Naive thymus-derived CD4-positive, alpha-beta T cell (primary cell): Measurements from ENCODE around the gene TRIO. TPM values are rescaled to one million over a fixed set of nuclear protein-coding genes. Genes with fewer than 3 reads are reported as not detected.

ENCODE experiments used
- ATAC-seq: fragments of 150-1000 bp; cut with Tn5 transposase; 2 replicates; pipeline ENCODE4 v1.10.0; 2021; ENCODE audit warnings: mild to moderate bottlenecking, moderate library complexity
- CTCF ChIA-PET: fragments of 350-600 bp; sonication (Branson Sonifier 250); formaldehyde crosslinking; loops from one replicate; lab custom pipeline; 2021; ENCODE audit warnings: antibody characterized with exemption; lab: Charles Lee
- POLR2A ChIA-PET: fragments of 350-600 bp; sonication (Branson Sonifier 250); formaldehyde crosslinking; loops from one replicate; lab custom pipeline; 2021; ENCODE audit warnings: antibody characterized with exemption, inconsistent platforms; lab: Charles Lee
- DNase-seq, 9 donors: peaks; one replicate each; pipeline versions ENCODE4 v3.0.0 to v3.0.0-alpha.2; 2020 to 2022; ENCODE audit warnings: mixed read lengths in 1 of 9
- H3K27ac ChIP-seq: one replicate; pipeline ENCODE4 v1.7.0; 2013; ENCODE audit warnings: mild to moderate bottlenecking, low read depth, low read length, moderate library complexity
- H3K27me3 ChIP-seq, 2 donors: one replicate each; pipeline ENCODE4 v1.7.0; 2013; ENCODE audit warnings: low read length in 2 of 2, mild to moderate bottlenecking in 2 of 2, moderate library complexity in 2 of 2; ENCODE audit not compliant: control insufficient read depth in 2 of 2, insufficient read depth in 2 of 2
- H3K36me3 ChIP-seq, 3 experiments: 1 replicate in 2 of 3; 2 replicates in 1 of 3; pipeline ENCODE4 v1.7.0; 2013; ENCODE audit warnings: low read length in 3 of 3, mild to moderate bottlenecking in 3 of 3, moderate library complexity in 1 of 3; ENCODE audit not compliant: insufficient read depth in 3 of 3, control insufficient read depth in 2 of 3
- H3K4me1 ChIP-seq, 2 donors: one replicate each; pipeline ENCODE4 v1.7.0; 2013; ENCODE audit warnings: low read length in 2 of 2, mild to moderate bottlenecking in 2 of 2, moderate library complexity in 1 of 2; ENCODE audit not compliant: control insufficient read depth in 2 of 2, insufficient read depth in 2 of 2
- H3K4me3 ChIP-seq: 2 replicates; pipeline ENCODE4 v1.7.0; 2013; ENCODE audit warnings: mild to moderate bottlenecking, low read length
- H3K9me3 ChIP-seq, 3 experiments: 1 replicate in 2 of 3; 2 replicates in 1 of 3; pipeline ENCODE4 v1.7.0; 2013; ENCODE audit warnings: low read length in 3 of 3; ENCODE audit not compliant: control insufficient read depth in 2 of 3
- H3K27ac Mint-ChIP-seq, 9 donors: one replicate each; pipeline ENCODE4 v1.8.0; 2020 to 2022; ENCODE audit warnings: mixed read lengths in 9 of 9, mild to moderate bottlenecking in 8 of 9, moderate library complexity in 5 of 9, inconsistent platforms in 2 of 9
- H3K27me3 Mint-ChIP-seq, 5 donors: one replicate each; pipeline ENCODE4 v1.8.0; 2021 to 2022; ENCODE audit warnings: mixed read lengths in 5 of 5, mild to moderate bottlenecking in 1 of 5
- H3K36me3 Mint-ChIP-seq, 5 donors: one replicate each; pipeline ENCODE4 v1.8.0; 2020 to 2022; ENCODE audit warnings: mixed read lengths in 5 of 5, mild to moderate bottlenecking in 3 of 5, inconsistent platforms in 1 of 5
- H3K4me1 Mint-ChIP-seq, 7 donors: one replicate each; pipeline ENCODE4 v1.8.0; 2020 to 2022; ENCODE audit warnings: mixed read lengths in 7 of 7, mild to moderate bottlenecking in 3 of 7, inconsistent platforms in 1 of 7
- H3K4me3 Mint-ChIP-seq, 10 donors: one replicate each; pipeline ENCODE4 v1.8.0; 2020 to 2022; ENCODE audit warnings: mild to moderate bottlenecking in 10 of 10, mixed read lengths in 10 of 10, moderate library complexity in 6 of 10, inconsistent platforms in 2 of 10
- H3K9me3 Mint-ChIP-seq, 11 donors: one replicate each; pipeline ENCODE4 v1.8.0; 2020 to 2022; ENCODE audit warnings: mixed read lengths in 11 of 11, mild to moderate bottlenecking in 4 of 11, inconsistent platforms in 1 of 11, moderate library complexity in 1 of 11
- intact Hi-C, 2 donors: fragments of 100-400 bp; cut with micrococcal nuclease; formaldehyde crosslinking; loops; one replicate each; pipeline ENCODE4 v1.15.1; 2023
- polyA plus RNA-seq, 2 donors: library from polyadenylated mRNA; unstranded; fragments of 300-500 nt; fragmentation: Illumina TruSeq; gene quantifications; one replicate each; pipeline ENCODE4 v1.2.3, GENCODE V29; 2021
- total RNA-seq, 6 experiments: library from RNA in 5 of 6; stranded (reverse) in 5 of 6; gene quantifications; 1 replicate in 5 of 6; 2 replicates in 1 of 6; pipeline ENCODE4 v1.2.3 and lab custom pipeline; 2021 to 2026

TRIO gene
- total and polyA plus RNA-seq, 7 experiments from 2014 or later: 0.16 to 45.9 (median 5.7) TPM

- peaks cover 0 to 6% (median 0%) of the 10 kb centered on the region in 11 donors for H3K9me3 Mint-ChIP-seq
- no peaks in the 10 kb centered on the region for H3K36me3 ChIP-seq
- no peak overlapping the region for H3K27ac ChIP-seq
- no peak overlapping the region for H3K4me3 Mint-ChIP-seq
- no peak overlapping the region for H3K27ac Mint-ChIP-seq
- peaks cover 4 to 15% (median 10%) of the 10 kb centered on the region in 5 donors for H3K27me3 Mint-ChIP-seq
- H3K9me3 ChIP-seq: no peaks in the 10 kb centered on the region
- H3K4me3 ChIP-seq: no peak overlapping the region
- no peaks in the 10 kb centered on the region for H3K27me3 ChIP-seq
- DNase-seq (no peak), ATAC-seq (no peak)
- H3K36me3 Mint-ChIP-seq: no peaks in the 10 kb centered on the region
- H3K4me1 Mint-ChIP-seq: no peaks in the 10 kb centered on the region
- intact Hi-C loops: no loop called here
- no peaks in the 10 kb centered on the region for H3K4me1 ChIP-seq
- CTCF ChIA-PET: no interaction called here
- POLR2A ChIA-PET: no interaction called here
Measured at GRCh38 chr5:14129123-14129522, 14.0 kb upstream of the TRIO start.

DNA sequence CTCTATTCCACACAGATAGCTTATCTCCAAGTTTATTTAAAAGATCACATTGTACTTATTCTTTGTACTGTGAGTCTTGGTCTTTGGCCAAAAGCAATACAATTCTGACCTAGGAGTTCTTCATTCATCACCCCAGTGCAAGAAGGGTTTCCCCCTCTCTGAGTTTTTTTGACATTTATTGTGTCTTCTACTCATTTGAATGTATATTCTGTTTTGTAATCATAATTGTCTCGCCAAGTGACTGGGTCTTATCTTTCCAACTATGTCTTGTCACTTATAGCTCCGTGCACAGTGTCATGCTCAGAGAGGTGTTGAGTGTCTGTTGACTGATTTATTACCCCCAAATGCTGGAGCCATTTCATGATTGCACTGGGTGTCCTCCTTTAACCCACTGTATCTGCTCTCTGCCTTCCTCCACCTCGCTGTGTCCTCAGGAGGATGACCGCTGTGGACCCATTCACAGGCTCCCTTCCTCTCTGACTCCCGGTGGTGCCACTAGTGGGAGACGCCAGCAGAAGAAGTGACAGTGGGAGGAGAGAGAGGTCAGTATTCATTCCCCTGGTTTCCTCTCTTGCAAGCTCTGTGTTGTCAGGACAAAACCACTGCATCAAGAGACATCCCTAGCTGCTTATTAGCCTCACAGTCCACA is 11.2 kb upstream of the TRIO start:
- Histone ChIP-seq H3K4me1 (no peaks in the 10 kb centered on the region), H3K4me3 (no peak overlapping the region), H3K9me3 (no peaks in the 10 kb centered on the region), H3K27ac (no peak overlapping the region), H3K27me3 (no peaks in the 10 kb centered on the region), H3K36me3 (no peaks in the 10 kb centered on the region)
- peaks cover 0 to 15% (median 5%) of the 10 kb centered on the region in 11 donors for H3K9me3 Mint-ChIP-seq
- ChIA-PET POLR2A (no interaction called here), CTCF (no interaction called here)
- H3K27me3 Mint-ChIP-seq: peaks cover 4 to 42% (median 33%) of the 10 kb centered on the region in 5 donors
- H3K27ac Mint-ChIP-seq: no peak overlapping the region
- intact Hi-C loops: no loop called here
- ATAC-seq (no peak), DNase-seq (no peak)
- no peak overlapping the region for H3K4me3 Mint-ChIP-seq
- H3K36me3 Mint-ChIP-seq: peaks cover 0 to 6% (median 0%) of the 10 kb centered on the region in 5 donors
- H3K4me1 Mint-ChIP-seq: no peaks in the 10 kb centered on the region

GRCh38 chr5:14133394-14133793 is 9.7 kb upstream of the TRIO start:
- no peak overlapping the region for H3K4me3 Mint-ChIP-seq
- Histone ChIP-seq H3K27me3 (no peaks in the 10 kb centered on the region), H3K9me3 (no peaks in the 10 kb centered on the region), H3K4me1 (no peaks in the 10 kb centered on the region), H3K4me3 (no peak overlapping the region), H3K36me3 (no peaks in the 10 kb centered on the region), H3K27ac (no peak overlapping the region)
- H3K36me3 Mint-ChIP-seq: peaks cover 0 to 6% (median 0%) of the 10 kb centered on the region in 5 donors
- intact Hi-C loops: no loop called here
- H3K9me3 Mint-ChIP-seq: peaks cover 0 to 18% (median 7%) of the 10 kb centered on the region in 11 donors
- H3K27me3 Mint-ChIP-seq: peaks cover 7 to 53% (median 46%) of the 10 kb centered on the region in 5 donors
- H3K27ac Mint-ChIP-seq: no peak overlapping the region
- ChIA-PET CTCF (no interaction called here), POLR2A (no interaction called here)
- H3K4me1 Mint-ChIP-seq: no peaks in the 10 kb centered on the region
- DNase-seq (no peak), ATAC-seq (no peak)

- no peak overlapping the region for H3K4me3 Mint-ChIP-seq
- peaks cover 13 to 57% (median 53%) of the 10 kb centered on the region in 5 donors for H3K27me3 Mint-ChIP-seq
- intact Hi-C loops: no loop called here
- H3K36me3 Mint-ChIP-seq: peaks cover 0 to 6% (median 0%) of the 10 kb centered on the region in 5 donors
- Histone ChIP-seq H3K27ac (no peak overlapping the region), H3K9me3 (no peaks in the 10 kb centered on the region), H3K36me3 (no peaks in the 10 kb centered on the region), H3K4me1 (no peaks in the 10 kb centered on the region), H3K27me3 (no peaks in the 10 kb centered on the region), H3K4me3 (no peak overlapping the region)
- ATAC-seq (no peak), DNase-seq (no peak)
- no peaks in the 10 kb centered on the region for H3K4me1 Mint-ChIP-seq
- H3K9me3 Mint-ChIP-seq: peaks cover 0 to 18% (median 7%) of the 10 kb centered on the region in 11 donors
- ChIA-PET POLR2A (no interaction called here), CTCF (no interaction called here)
- peak overlapping the region in 1 of 9 donors; percentile 43 for H3K27ac Mint-ChIP-seq
Measured at GRCh38 chr5:14134083-14134482, 9.1 kb upstream of the TRIO start.

- ChIA-PET CTCF (no interaction called here), POLR2A (no interaction called here)
- H3K36me3 Mint-ChIP-seq: peaks cover 0 to 6% (median 0%) of the 10 kb centered on the region in 5 donors
Measured at GRCh38 chr5:14134771-14135170, 8.4 kb upstream of the TRIO start.

DNA sequence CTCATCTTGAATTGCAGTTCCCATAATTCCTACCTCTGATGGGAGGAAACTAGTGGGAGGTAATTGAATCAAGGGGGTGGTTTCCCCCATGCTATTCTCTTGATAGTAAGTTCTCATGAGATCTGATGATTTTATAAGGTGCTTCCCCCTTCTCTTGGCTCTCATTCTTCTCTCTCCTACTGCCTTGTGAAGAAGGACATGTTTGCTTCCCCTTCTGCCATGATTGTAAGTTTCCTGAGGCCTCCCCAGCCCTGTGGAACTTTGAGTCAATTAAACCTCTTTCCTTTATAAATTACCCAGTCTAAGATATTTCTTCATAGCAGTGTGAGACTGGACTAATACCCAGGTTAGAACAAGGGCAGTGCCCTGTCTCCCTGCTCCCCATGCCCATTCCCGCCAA is 7.5 kb upstream of the TRIO start:
- no peak overlapping the region for H3K27ac ChIP-seq
- H3K36me3 Mint-ChIP-seq: peaks cover 0 to 6% (median 0%) of the 10 kb centered on the region in 5 donors
- no peaks in the 10 kb centered on the region for H3K4me1 ChIP-seq
- no peaks in the 10 kb centered on the region for H3K9me3 ChIP-seq
- peaks cover 0 to 18% (median 8%) of the 10 kb centered on the region in 11 donors for H3K9me3 Mint-ChIP-seq
- H3K36me3 ChIP-seq: no peaks in the 10 kb centered on the region
- no peaks in the 10 kb centered on the region for H3K4me1 Mint-ChIP-seq
- no peak overlapping the region for H3K27ac Mint-ChIP-seq
- intact Hi-C loops: no loop called here
- ATAC-seq (no peak), DNase-seq (no peak)
- ChIA-PET CTCF (no interaction called here), POLR2A (no interaction called here)
- no peak overlapping the region for H3K4me3 Mint-ChIP-seq
- peaks cover 0 to 3% of the 10 kb centered on the region in 2 donors for H3K27me3 ChIP-seq
- peaks cover 16 to 63% (median 59%) of the 10 kb centered on the region in 5 donors for H3K27me3 Mint-ChIP-seq
- H3K4me3 ChIP-seq: no peak overlapping the region

More at GRCh38 chr5:14134771-14135170, 8.4 kb upstream of the TRIO start:
- Histone ChIP-seq H3K27me3 (no peaks in the 10 kb centered on the region), H3K4me3 (no peak overlapping the region), H3K9me3 (no peaks in the 10 kb centered on the region), H3K4me1 (no peaks in the 10 kb centered on the region), H3K27ac (no peak overlapping the region), H3K36me3 (no peaks in the 10 kb centered on the region)
- intact Hi-C loops: no loop called here
- no peak overlapping the region for H3K4me3 Mint-ChIP-seq
- H3K27me3 Mint-ChIP-seq: peaks cover 17 to 63% (median 59%) of the 10 kb centered on the region in 5 donors
- H3K27ac Mint-ChIP-seq: no peak overlapping the region
- no peak for DNase-seq
- peaks cover 0 to 18% (median 8%) of the 10 kb centered on the region in 11 donors for H3K9me3 Mint-ChIP-seq
- no peaks in the 10 kb centered on the region for H3K4me1 Mint-ChIP-seq
- ATAC-seq: no peak

- H3K4me3 Mint-ChIP-seq: no peak overlapping the region
Measured at GRCh38 chr5:14136228-14136627, 6.9 kb upstream of the TRIO start.

More at GRCh38 chr5:14136228-14136627, 6.9 kb upstream of the TRIO start:
- Histone ChIP-seq H3K4me3 (no peak overlapping the region), H3K36me3 (no peaks in the 10 kb centered on the region), H3K4me1 (no peaks in the 10 kb centered on the region), H3K27ac (no peak overlapping the region), H3K9me3 (no peaks in the 10 kb centered on the region), H3K27me3 (peaks cover 1 to 3% of the 10 kb centered on the region in 2 donors)
- ATAC-seq (no peak), DNase-seq (no peak)
- Mint-ChIP-seq H3K36me3 (peaks cover 0 to 6% (median 0%) of the 10 kb centered on the region in 5 donors), H3K27ac (no peak overlapping the region), H3K27me3 (peaks cover 18 to 65% (median 62%) of the 10 kb centered on the region in 5 donors), H3K4me1 (no peaks in the 10 kb centered on the region), H3K9me3 (peaks cover 0 to 18% (median 8%) of the 10 kb centered on the region in 11 donors)
- ChIA-PET CTCF (no interaction called here), POLR2A (no interaction called here)
- intact Hi-C loops: no loop called here
